ENCODE results near the gene RAB8A. TPM values are rescaled to one million over a fixed set of nuclear protein-coding genes. Genes with fewer than 3 reads are reported as not detected.

RAB8A gene
- total and polyA plus RNA-seq, 2 donors from 2014 or later, result 38.5 to 75.6 TPM

DNA sequence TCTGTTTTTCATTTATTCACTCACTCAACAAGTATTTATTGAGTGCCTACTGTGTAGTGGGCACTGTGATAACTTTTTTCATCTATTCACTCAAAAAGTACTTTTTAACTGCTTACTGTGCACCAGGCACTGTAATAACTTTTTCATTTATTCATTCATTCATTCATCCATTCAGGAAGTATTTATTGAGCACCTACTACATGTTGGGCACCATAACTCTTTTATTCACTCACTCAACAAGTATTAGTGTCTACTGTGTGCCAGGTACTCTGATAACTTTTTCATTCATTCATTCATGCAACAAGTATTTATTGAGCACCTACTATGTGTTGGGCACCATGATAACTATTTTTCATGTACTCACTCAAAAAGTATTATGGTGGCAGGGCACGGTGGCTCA lies 54.7 kb downstream of the RAB8A start:
- H3K27ac ChIP-seq (ENCODE audit: low read depth in 2 of 2, low read length in 2 of 2), result no peak overlapping the region
- no peaks in the 10 kb centered on the region for H3K4me1 ChIP-seq (ENCODE audit: control insufficient read depth in 2 of 3, insufficient read depth in 2 of 3, low read depth in 1 of 3, low read length in 3 of 3)
- no peaks in the 10 kb centered on the region for H3K9me3 ChIP-seq (ENCODE audit: control insufficient read depth in 2 of 3, insufficient read depth in 1 of 3, low read length in 3 of 3)
- TF ChIP-seq, protein P1, sequence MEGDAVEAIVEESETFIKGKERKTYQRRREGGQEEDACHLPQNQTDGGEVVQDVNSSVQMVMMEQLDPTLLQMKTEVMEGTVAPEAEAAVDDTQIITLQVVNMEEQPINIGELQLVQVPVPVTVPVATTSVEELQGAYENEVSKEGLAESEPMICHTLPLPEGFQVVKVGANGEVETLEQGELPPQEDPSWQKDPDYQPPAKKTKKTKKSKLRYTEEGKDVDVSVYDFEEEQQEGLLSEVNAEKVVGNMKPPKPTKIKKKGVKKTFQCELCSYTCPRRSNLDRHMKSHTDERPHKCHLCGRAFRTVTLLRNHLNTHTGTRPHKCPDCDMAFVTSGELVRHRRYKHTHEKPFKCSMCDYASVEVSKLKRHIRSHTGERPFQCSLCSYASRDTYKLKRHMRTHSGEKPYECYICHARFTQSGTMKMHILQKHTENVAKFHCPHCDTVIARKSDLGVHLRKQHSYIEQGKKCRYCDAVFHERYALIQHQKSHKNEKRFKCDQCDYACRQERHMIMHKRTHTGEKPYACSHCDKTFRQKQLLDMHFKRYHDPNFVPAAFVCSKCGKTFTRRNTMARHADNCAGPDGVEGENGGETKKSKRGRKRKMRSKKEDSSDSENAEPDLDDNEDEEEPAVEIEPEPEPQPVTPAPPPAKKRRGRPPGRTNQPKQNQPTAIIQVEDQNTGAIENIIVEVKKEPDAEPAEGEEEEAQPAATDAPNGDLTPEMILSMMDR (IDR thresholded peaks at IDR 0.05; ENCODE audit: borderline replicate concordance, extremely low read depth, insufficient read depth), result no peak
- no peak overlapping the region for H3K4me3 ChIP-seq (ENCODE audit: low read length in 3 of 3)
- DNase-seq (no peak), FAIRE-seq (no peak)
- H3K9ac ChIP-seq (ENCODE audit: low read length in 3 of 3), result no peak overlapping the region
- intact Hi-C loops (cut with DNase I), result no loop called here
- H3K27me3 ChIP-seq (ENCODE audit: control insufficient read depth, insufficient read depth, low read length), result no peaks in the 10 kb centered on the region
- H3K36me3 ChIP-seq (ENCODE audit: control insufficient read depth in 2 of 3, insufficient read depth in 3 of 3, low read length in 3 of 3), result no peaks in the 10 kb centered on the region

GRCh38 chr19:16167055-16167454 lies 55.4 kb downstream of the RAB8A start:
- DNase-seq (no peak), FAIRE-seq (no peak)
- TF ChIP-seq, protein P1 (IDR thresholded peaks at IDR 0.05; ENCODE audit: borderline replicate concordance, extremely low read depth, insufficient read depth), result no peak
- Histone ChIP-seq H3K27me3 (ENCODE audit: control insufficient read depth, insufficient read depth, low read length) (no peaks in the 10 kb centered on the region), H3K9me3 (ENCODE audit: control insufficient read depth in 2 of 3, insufficient read depth in 1 of 3, low read length in 3 of 3) (no peaks in the 10 kb centered on the region), H3K9ac (ENCODE audit: low read length in 3 of 3) (no peak overlapping the region), H3K36me3 (ENCODE audit: control insufficient read depth in 2 of 3, insufficient read depth in 3 of 3, low read length in 3 of 3) (no peaks in the 10 kb centered on the region), H3K4me3 (ENCODE audit: low read length in 3 of 3) (no peak overlapping the region), H3K27ac (ENCODE audit: low read depth in 2 of 2, low read length in 2 of 2) (no peak overlapping the region), H3K4me1 (ENCODE audit: control insufficient read depth in 2 of 3, insufficient read depth in 2 of 3, low read depth in 1 of 3, low read length in 3 of 3) (no peaks in the 10 kb centered on the region)
- intact Hi-C loops (cut with DNase I), result no loop called here

DNA sequence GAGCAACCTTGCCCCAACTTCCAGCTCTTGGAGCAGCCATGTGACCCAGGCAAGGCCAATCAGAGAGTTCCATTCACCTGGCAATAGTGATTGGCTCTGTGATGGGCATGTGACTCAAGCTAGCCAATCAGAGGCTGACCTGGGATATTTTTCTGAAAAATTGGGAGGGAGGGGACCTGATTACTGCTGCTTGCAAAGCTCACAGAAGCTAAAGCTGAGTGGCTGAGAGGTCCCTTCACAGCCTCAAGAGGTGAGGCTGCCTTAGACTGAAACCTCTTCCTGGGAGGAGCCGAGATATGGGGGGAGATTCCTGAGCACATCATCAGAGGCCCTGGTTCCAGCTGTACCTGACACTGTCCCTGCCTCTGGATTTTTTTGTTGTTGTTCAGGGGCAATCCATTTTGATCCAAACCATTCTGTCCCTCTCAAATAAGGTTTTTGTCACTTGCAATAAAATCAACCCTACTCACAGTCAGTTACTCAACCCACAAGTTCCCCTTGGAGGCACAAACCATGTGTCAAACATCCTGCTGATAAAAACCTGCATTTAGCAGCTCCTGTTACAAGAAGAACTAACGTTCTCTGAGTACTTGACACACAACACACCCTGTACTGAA lies 56.9 kb downstream of the RAB8A start:
- Histone ChIP-seq H3K27me3 (ENCODE audit: control insufficient read depth, insufficient read depth, low read length) (no peaks in the 10 kb centered on the region), H3K4me3 (ENCODE audit: low read length in 3 of 3) (no peak overlapping the region), H3K4me1 (ENCODE audit: control insufficient read depth in 2 of 3, insufficient read depth in 2 of 3, low read depth in 1 of 3, low read length in 3 of 3) (no peaks in the 10 kb centered on the region), H3K27ac (ENCODE audit: low read depth in 2 of 2, low read length in 2 of 2) (no peak overlapping the region), H3K9me3 (ENCODE audit: control insufficient read depth in 2 of 3, insufficient read depth in 1 of 3, low read length in 3 of 3) (no peaks in the 10 kb centered on the region), H3K9ac (ENCODE audit: low read length in 3 of 3) (no peak overlapping the region), H3K36me3 (ENCODE audit: control insufficient read depth in 2 of 3, insufficient read depth in 3 of 3, low read length in 3 of 3) (no peaks in the 10 kb centered on the region)
- FAIRE-seq, result no peak
- no peak for DNase-seq
- intact Hi-C loops (cut with DNase I), result no loop called here
- TF ChIP-seq, protein P1 (IDR thresholded peaks at IDR 0.05; ENCODE audit: borderline replicate concordance, extremely low read depth, insufficient read depth), result no peak

DNA sequence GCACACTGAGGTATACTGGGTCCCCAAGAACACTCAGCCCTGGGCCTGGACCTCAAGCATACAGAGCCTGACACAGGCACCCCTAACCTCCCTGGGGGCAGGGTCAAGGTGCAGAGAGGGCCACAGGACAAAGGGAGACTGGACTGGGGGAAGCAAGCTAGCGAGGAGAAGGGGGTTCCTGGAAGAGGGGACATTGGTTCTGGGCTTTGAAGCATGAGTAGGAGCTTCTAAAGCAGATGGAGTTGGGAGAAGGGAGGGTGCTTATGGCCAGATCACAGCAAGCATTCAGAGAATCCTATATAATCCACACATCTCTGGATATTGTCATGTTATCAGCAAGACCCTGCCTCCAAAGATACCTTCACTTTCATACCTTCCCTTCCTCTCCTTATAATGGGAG lies 58.4 kb downstream of the RAB8A start:
- DNase-seq (no peak), FAIRE-seq (no peak)
- Histone ChIP-seq H3K36me3 (ENCODE audit: control insufficient read depth in 2 of 3, insufficient read depth in 3 of 3, low read length in 3 of 3) (no peaks in the 10 kb centered on the region), H3K9me3 (ENCODE audit: control insufficient read depth in 2 of 3, insufficient read depth in 1 of 3, low read length in 3 of 3) (no peaks in the 10 kb centered on the region), H3K27ac (ENCODE audit: low read depth in 2 of 2, low read length in 2 of 2) (no peak overlapping the region), H3K4me3 (ENCODE audit: low read length in 3 of 3) (no peak overlapping the region), H3K4me1 (ENCODE audit: control insufficient read depth in 2 of 3, insufficient read depth in 2 of 3, low read depth in 1 of 3, low read length in 3 of 3) (no peaks in the 10 kb centered on the region), H3K27me3 (ENCODE audit: control insufficient read depth, insufficient read depth, low read length) (no peaks in the 10 kb centered on the region), H3K9ac (ENCODE audit: low read length in 3 of 3) (no peak overlapping the region)
- intact Hi-C loops (cut with DNase I), result no loop called here
- TF ChIP-seq, protein P1 (IDR thresholded peaks at IDR 0.05; ENCODE audit: borderline replicate concordance, extremely low read depth, insufficient read depth), result no peak

All from kidney (tissue), 14 donors.